GM18907 (cell line): ENCODE results near the gene HBA2.
"Not testable (repeated sequence)": the region's sequence is repeated elsewhere in the genome, so short reads cannot be mapped to it uniquely, and the experiment has no call there.

Experiments
- ATAC-seq: cut with Tn5 transposase; IDR thresholded peaks from one replicate; pipeline ENCODE4 v1.9.1; 2021; ENCODE audit warnings: mild to moderate bottlenecking, moderate library complexity; ENCODE audit not compliant: unreplicated experiment

HBA2 gene

GRCh38 chr16:154217-155030, 18.3 kb upstream of the HBA2 start:
- no peak for ATAC-seq

DNA sequence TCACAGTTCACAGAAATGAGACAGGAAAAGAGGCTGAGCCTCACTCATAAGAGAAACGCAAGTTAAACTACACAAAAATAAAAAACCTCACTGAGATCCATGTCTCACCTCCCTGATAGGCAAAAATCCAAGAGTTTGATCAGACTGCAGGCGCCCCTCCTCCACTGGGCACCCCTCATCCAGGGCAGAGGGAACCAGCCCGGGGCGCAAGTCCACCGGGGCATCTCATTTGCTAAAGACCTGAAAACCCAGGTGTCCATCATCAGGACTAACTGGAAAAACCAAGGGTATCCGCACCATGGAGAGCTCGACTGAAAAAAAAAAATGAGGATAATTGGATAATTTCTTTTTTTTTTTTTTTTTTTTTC, 17.7 kb upstream of the HBA2 start:
- ATAC-seq: no peak

DNA sequence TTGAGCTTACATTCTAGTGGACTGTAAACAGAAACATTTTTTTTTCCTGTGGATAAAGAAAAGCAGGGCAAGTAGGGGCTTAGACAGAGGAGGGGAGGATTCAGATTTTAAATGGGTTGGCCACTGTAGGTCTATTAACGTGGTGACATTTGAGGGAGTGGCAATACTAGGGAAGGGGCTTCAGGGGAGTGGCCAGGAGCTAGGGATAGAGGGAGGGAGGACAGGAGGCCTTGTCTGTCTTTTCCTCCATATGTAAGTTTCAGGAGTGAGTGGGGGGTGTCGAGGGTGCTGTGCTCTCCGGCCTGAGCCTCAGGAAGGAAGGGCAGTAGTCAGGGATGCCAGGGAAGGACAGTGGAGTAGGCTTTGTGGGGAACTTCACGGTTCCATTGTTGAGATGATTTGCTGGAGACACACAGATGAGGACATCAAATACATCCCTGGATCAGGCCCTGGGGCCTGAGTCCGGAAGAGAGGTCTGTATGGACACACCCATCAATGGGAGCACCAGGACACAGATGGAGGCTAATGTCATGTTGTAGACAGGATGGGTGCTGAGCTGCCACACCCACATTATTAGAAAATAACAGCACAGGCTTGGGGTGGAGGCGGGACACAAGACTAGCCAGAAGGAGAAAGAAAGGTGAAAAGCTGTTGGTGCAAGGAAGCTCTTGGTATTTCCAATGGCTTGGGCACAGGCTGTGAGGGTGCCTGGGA, 13.4 kb upstream of the HBA2 start:
- ATAC-seq: no peak

GRCh38 chr16:160242-160641, 12.4 kb upstream of the HBA2 start:
- ATAC-seq: not testable (repeated sequence)

GRCh38 chr16:160691-161190, 11.9 kb upstream of the HBA2 start:
- no peak for ATAC-seq

DNA sequence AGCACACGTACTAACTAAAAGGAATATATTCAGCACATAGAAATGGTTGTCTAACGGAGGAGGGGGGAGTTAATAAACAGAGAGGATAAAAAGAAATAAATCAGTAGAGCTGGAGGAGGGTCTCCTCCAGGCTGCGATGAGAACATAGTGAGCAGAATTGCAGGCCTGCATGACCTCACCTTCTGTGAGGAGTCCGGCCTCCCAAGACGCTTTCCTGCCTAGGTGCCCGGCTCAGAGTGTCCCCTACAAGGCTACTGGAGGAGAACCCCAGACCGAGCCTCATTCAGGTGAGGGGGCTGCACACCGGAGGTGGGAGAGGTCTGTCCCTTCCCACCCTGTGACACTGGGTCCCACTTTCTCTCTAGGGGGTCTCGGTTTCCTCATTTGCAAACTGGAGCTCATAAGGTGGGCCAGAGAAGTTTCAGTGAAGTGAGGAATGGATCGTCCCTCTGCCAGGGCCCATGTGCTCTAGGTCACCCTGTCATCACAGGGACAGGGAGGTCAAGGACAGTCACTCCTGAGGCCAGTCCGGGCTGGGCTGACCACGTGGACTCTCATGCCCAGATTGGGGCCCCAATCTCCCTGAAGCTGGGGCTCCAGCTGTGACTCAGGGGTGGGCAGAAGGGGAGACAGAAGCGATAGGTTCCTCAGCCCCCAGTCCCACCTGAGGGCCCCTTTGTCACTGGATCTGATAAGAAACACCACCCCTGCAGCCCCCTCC, 10.2 kb upstream of the HBA2 start:
- no peak for ATAC-seq

DNA sequence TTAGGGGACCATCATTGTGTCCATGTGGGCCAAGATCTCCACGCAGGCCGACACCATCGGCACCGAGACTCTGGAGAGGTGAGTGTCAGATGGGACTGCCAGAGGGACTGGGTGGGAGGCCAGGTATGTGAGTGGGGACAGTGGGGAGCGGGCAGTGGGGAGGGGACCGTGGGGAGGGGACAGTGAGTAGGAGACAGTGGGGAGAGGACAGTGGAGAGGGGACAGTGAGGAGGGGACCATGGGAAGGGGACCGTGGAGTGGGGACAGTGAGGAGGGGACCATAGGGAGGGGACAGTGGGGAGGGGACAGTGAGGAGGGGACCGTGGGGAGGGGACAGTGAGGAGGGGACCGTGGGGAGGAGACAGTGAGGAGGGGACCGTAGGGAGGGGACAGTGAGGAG, 9.5 kb upstream of the HBA2 start:
- not testable (repeated sequence) for ATAC-seq

DNA sequence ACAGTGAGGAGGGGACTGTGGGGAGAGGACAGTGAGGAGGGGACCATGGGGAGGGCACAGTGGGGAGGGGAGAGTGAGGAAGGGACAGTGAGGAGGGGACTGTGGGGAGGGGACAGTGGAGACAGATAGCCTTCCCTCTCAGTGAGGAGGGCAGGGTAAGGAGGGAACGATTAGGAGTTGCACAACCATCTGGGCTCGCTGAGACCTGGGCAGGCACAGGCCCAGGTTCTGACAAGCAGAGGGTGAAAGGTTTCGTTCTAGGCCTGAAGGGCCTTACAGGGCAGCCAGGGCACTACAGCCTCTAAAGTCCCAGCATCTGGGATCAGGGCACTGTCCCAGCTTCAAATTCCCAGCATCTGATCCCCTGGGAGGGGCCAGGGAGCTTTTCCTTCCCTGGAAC, 9.0 kb upstream of the HBA2 start:
- not testable (repeated sequence) for ATAC-seq

DNA sequence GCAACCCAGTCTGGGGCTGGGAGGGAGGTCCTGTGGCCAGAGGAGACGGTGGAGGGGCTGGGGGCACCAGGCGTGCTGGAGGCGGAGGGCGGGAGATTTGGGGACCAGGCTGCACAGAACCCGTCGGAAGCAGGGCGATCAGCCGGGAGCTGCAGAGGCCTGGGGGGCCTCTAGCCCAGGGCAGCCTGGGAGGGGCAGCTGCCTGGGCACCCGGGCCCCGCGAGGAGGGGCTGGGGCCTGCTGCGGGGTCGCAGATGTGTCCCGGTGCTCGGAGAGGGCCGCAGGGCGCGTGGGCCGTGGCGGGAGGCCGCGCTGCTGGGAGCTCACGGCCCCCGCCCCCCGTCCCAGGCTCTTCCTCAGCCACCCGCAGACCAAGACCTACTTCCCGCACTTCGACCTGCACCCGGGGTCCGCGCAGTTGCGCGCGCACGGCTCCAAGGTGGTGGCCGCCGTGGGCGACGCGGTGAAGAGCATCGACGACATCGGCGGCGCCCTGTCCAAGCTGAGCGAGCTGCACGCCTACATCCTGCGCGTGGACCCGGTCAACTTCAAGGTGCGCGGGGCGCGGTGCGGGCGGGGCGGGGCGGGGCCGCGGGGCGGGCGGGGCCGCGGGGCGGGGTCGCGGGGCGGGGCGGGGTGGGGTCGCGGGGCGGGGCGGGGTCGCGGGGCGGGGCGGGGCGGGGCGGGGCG, 8.4 kb upstream of the HBA2 start:
- ATAC-seq: not testable (repeated sequence)

DNA sequence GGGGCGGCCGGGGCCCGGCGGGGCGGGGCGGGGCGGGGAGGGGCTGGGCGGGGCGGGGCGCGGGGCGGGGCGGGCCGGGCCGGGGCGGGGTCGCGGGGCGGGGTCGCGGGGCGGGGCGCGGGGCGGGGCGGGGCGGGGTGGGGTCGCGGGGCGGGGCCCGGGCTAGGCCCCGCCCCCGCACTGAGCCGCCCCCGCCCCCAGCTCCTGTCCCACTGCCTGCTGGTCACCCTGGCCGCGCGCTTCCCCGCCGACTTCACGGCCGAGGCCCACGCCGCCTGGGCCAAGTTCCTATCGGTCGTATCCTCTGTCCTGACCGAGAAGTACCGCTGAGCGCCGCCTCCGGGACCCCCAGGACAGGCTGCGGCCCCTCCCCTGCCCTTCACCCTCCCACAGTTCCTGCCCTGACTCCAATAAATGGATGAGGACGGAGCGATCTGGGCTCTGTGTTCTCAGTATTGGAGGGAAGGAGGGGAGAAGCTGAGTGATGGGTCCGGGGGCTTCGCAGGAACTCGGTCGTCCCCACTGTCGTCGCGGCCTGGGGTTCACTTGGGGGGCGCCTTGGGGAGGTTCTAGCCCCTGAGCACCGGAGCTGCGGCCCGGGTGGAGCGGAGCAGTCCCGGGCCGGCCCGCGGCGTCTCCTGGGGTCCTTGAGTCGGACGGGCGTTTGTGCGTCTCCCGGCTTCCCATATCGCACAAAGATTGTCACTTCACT, 7.7 kb upstream of the HBA2 start:
- ATAC-seq: no peak

GRCh38 chr16:165539-166374, 6.9 kb upstream of the HBA2 start, which contains the start of gene HBM:
HBM (plus strand) TSS chr16:165978; CDS start chr16:165998, 20 bp downstream.
- ATAC-seq: no peak

- ATAC-seq: no peak
Observed at GRCh38 chr16:166375-167121, 6.1 kb upstream of the HBA2 start.

DNA sequence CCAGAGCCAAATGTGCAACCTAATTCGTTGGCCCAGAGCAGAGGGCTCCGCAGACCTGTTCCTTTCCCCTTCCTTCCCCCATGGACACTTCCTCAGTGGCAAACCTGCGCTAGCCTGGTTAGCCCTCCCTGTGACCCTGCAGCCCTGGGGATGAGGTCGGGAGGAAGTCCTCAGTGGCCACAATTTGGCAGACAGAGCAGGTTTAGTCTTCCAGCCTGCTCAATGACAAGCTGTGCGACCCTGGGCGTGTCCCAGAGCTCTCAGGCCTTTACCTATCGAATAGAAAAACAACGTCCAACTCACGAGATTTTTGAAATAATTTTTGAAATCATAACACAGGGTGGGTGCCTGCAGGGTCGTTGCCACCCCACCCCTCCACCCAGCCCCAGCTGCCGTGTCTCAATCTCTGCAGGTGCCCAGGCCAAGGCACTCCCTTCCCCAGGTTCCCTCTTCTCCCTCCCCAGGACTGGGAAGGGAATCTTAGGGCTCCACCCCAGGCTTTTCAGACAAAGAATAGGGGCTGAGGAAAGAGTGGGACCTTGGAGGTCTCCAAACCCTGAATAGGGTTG, 5.5 kb upstream of the HBA2 start:
- no peak for ATAC-seq

DNA sequence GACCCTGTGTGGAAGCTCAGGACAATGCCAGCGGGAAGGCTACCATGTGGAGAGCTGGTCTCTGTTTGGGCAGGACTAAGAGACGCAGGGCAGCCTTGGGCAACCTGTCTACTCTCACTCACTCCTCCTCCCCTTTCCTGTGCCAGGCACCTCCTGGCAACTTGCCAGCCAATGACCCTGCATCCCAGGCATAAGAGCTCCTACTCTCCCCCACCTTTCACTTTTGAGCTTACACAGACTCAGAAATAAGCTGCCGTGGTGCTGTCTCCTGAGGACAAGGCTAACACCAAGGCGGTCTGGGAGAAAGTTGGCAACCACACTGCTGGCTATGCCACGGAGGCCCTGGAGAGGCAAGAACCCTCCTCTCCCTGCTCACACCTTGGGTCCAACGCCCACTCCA, 4.3 kb upstream of the HBA2 start:
- no peak for ATAC-seq

GRCh38 chr16:169014-169413, 3.7 kb upstream of the HBA2 start:
- no peak for ATAC-seq

DNA sequence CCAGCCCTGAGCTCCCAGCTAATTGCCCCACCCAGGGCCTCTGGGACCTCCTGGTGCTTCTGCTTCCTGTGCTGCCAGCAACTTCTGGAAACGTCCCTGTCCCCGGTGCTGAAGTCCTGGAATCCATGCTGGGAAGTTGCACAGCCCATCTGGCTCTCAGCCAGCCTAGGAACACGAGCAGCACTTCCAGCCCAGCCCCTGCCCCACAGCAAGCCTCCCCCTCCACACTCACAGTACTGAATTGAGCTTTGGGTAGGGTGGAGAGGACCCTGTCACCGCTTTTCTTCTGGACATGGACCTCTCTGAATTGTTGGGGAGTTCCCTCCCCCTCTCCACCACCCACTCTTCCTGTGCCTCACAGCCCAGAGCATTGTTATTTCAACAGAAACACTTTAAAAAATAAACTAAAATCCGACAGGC, 2.6 kb upstream of the HBA2 start:
- ATAC-seq: not testable (repeated sequence)

DNA sequence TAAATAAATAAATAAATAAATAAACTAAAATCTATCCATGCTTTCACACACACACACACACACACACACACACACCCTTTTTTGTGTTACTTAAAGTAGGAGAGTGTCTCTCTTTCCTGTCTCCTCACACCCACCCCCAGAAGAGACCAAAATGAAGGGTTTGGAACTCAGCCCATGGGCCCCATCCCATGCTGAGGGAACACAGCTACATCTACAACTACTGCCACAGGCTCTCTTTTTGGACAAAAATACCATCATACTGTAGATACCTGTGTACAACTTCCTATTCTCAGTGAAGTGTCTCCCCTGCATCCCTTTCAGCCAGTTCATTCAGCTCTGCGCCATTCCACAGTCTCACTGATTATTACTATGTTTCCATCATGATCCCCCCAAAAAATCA, 1.9 kb upstream of the HBA2 start:
- ATAC-seq: no peak

- not testable (repeated sequence) for ATAC-seq
Observed at GRCh38 chr16:173211-173854, 657 bp downstream of the HBA2 start.
